Endothelial cell of umbilical vein (primary cell): Measurements from ENCODE around the gene THAP9. TPM values are rescaled to one million over a fixed set of nuclear protein-coding genes. Genes with fewer than 3 reads are reported as not detected.
A peak's percentile ranks its signal among the peaks of the same experiment; 100 is the strongest.
"Not testable (repeated sequence)": the region's sequence is repeated elsewhere in the genome, so short reads cannot be mapped to it uniquely, and the experiment has no call there.

ENCODE experiments used
- BruUV-seq: library from RNA; stranded (reverse); fragments of 400-500 nt; replicated peaks from 2 replicates; lab custom pipeline; 2021; lab: Mats Ljungman, UMichigan
- CTCF ChIA-PET: fragments of 300-600, 350-600 bp; sonication (Branson Sonifier 250); formaldehyde crosslinking; loops from one replicate; lab custom pipeline; 2021; ENCODE audit warnings: antibody characterized with exemption, inconsistent platforms; lab: Charles Lee
- POLR2A ChIA-PET: fragments of 300-600, 350-600 bp; sonication (Branson Sonifier 250); formaldehyde crosslinking; loops from one replicate; lab custom pipeline; 2021; ENCODE audit warnings: antibody characterized with exemption, inconsistent platforms; lab: Charles Lee
- DNase-seq: peaks from one replicate; pipeline ENCODE4 v3.0.0-alpha.2; 2011; ENCODE audit warnings: low read depth, low spot score
- FAIRE-seq: peaks from 2 replicates; lab custom pipeline; 2011; peaks lifted over from hg19 to GRCh38; lab: Jason Lieb, UNC
- H2AFZ ChIP-seq: 2 replicates; pipeline ENCODE4 v1.6.0; 2012; ENCODE audit warnings: low read depth, low read length, control low read depth, inconsistent platforms
- H3K27ac ChIP-seq: 2 replicates; pipeline ENCODE4 v1.5.1; 2011; ENCODE audit warnings: low read depth, mild to moderate bottlenecking, control low read depth, low read length, moderate library complexity; ENCODE audit not compliant: insufficient read depth
- H3K27me3 ChIP-seq, 2 experiments: 2 replicates each; pipeline versions ENCODE4 v1.6.0 to v1.6.1; 2011; ENCODE audit warnings: low read length in 2 of 2, mixed read lengths in 1 of 2; ENCODE audit not compliant: control insufficient read depth in 2 of 2, insufficient read depth in 2 of 2
- H3K36me3 ChIP-seq, 2 experiments: 2 replicates in 1 of 2; 3 replicates in 1 of 2; pipeline ENCODE4 v1.5.1; 2011; ENCODE audit warnings: low read length in 2 of 2, mild to moderate bottlenecking in 1 of 2, moderate library complexity in 1 of 2; ENCODE audit not compliant: control insufficient read depth in 2 of 2, insufficient read depth in 2 of 2; ENCODE audit errors: extremely low read depth in 1 of 2
- H3K4me1 ChIP-seq: 3 replicates; pipeline ENCODE4 v1.5.1; 2011; ENCODE audit warnings: mild to moderate bottlenecking, low read length; ENCODE audit not compliant: control insufficient read depth, insufficient read depth; ENCODE audit errors: extremely low read depth
- H3K4me2 ChIP-seq: 2 replicates; pipeline ENCODE4 v1.6.1; 2011; ENCODE audit warnings: low read length, control low read depth, mixed read lengths; ENCODE audit not compliant: insufficient read depth
- H3K4me3 ChIP-seq, 3 experiments: fragments of 200-600 bp in 1 of 3; sonication (generic), shearing (Covaris generic) in 1 of 3; replicated peaks in 1 of 3; 2 replicates each; pipeline ENCODE4 v1.5.1; 2011 to 2016; ENCODE audit warnings: control low read depth in 3 of 3, low read length in 3 of 3, mild to moderate bottlenecking in 2 of 3, inconsistent platforms in 1 of 3, low read depth in 1 of 3, moderate library complexity in 1 of 3; ENCODE audit not compliant: insufficient read depth in 1 of 3
- H3K79me2 ChIP-seq: 2 replicates; pipeline ENCODE4 v1.6.0; 2012; ENCODE audit warnings: low read length, inconsistent platforms; ENCODE audit not compliant: control insufficient read depth, insufficient read depth
- H3K9ac ChIP-seq: replicated peaks from 2 replicates; pipeline ENCODE3; 2011; ENCODE audit warnings: low read length, control low read depth; ENCODE audit not compliant: insufficient read depth; ENCODE audit errors: extremely low read depth
- H3K9me1 ChIP-seq: replicated peaks from 3 replicates; pipeline ENCODE4 v1.6.0; 2011; ENCODE audit warnings: mild to moderate bottlenecking, low read length; ENCODE audit not compliant: control insufficient read depth, insufficient read depth; ENCODE audit errors: extremely low read depth
- H3K9me3 ChIP-seq: replicated peaks from 2 replicates; pipeline ENCODE4 v1.5.1; 2012; ENCODE audit warnings: low read length, inconsistent platforms; ENCODE audit not compliant: control insufficient read depth, insufficient read depth
- H4K20me1 ChIP-seq: replicated peaks from 2 replicates; pipeline ENCODE3; 2011; ENCODE audit warnings: mild to moderate bottlenecking, low read length; ENCODE audit not compliant: control insufficient read depth, insufficient read depth; ENCODE audit errors: extremely low read depth
- FOS ChIP-seq: IDR thresholded peaks from 2 replicates; pipeline ENCODE4 v1.6.1; 2011; ENCODE audit warnings: mild to moderate bottlenecking, low read length, moderate library complexity, borderline replicate concordance; ENCODE audit not compliant: insufficient read depth
- JUN ChIP-seq: IDR thresholded peaks from 2 replicates; pipeline ENCODE4 v1.6.1; 2011; ENCODE audit warnings: borderline replicate concordance, low read depth; ENCODE audit not compliant: insufficient read length, insufficient read depth
- dilution Hi-C: fragments of 300-500 bp; cut with MboI; formaldehyde crosslinking; loops from one replicate; pipeline ENCODE4 v1.15.0; 2019; ENCODE audit warnings: low sequenced_read_pairs; ENCODE audit not compliant: extremely low pct_ligation_motif_present
- intact Hi-C: fragments of 100-400 bp; cut with micrococcal nuclease; formaldehyde crosslinking; loops from one replicate; pipeline ENCODE4 v1.10.0; 2022
- polyA plus RNA-seq, 4 experiments: library from polyadenylated mRNA; depleted of rRNA in 3 of 4; stranded (reverse) in 3 of 4; unstranded in 1 of 4; fragments of >200 nt; gene quantifications; 2 replicates each; pipeline versions ENCODE4 v1.2.1 to v1.2.3, GENCODE V29; 2011 to 2012; ENCODE audit warnings: missing spikeins in 1 of 4
- total RNA-seq: library from RNA; stranded (reverse); gene quantifications from 2 replicates; pipeline ENCODE4 v1.2.3, GENCODE V29; 2021

THAP9 gene
- total and polyA plus RNA-seq, 2 donors (not counting 3 experiments of a cell fraction or from before 2014, with no cell fraction given) = 0.86 to 1.7 TPM

DNA sequence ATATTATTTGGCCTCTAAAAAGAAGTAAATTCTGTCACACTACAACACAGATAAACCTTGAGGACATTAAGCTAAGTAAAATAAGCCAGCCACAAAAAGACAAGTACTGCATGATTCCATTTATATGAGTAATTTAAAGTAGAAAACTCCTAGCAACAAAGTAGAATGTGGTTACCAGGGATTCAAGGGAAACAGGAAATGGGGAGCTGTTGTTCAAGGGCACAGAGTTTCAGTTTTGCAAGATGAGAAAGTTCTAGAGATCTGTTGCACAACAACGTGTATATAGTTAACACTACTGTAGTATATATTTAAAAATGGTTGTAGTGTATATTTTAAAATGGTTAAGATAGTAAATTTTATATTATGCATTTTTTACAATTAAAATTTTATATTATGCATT, 34.9 kb upstream of the THAP9 start:
- FAIRE-seq (no peak), DNase-seq (peak; percentile 90)
- intact Hi-C loops (no loop called here), dilution Hi-C loops (no loop called here)
- ChIA-PET POLR2A (no interaction called here), CTCF (interaction anchor here (0.7 to 1.7 kb wide), 9 partner anchors 10 to 417 kb away, joined by 3 to 11 read pairs (median 4); partner anchors contain the start of gene COPS4)
- no peak overlapping the region for H2AFZ ChIP-seq
- TF ChIP-seq FOS = peak; percentile 11
- TF ChIP-seq JUN = no peak
- no peaks in the 10 kb centered on the region for H3K9me3 ChIP-seq
- H4K20me1 ChIP-seq = peaks cover 7% of the 10 kb centered on the region
- peaks cover 29% of the 10 kb centered on the region for H3K79me2 ChIP-seq
- peak overlapping the region; percentile 47 for H3K4me2 ChIP-seq
- H3K4me3 ChIP-seq = no peak overlapping the region
- H3K27ac ChIP-seq = peak overlapping the region; percentile 51
- peaks cover 20 to 40% of the 10 kb centered on the region in 2 experiments for H3K36me3 ChIP-seq
- H3K27me3 ChIP-seq = no peaks in the 10 kb centered on the region
- peaks cover 20% of the 10 kb centered on the region for H3K4me1 ChIP-seq
- no TSS peak for BruUV-seq
- H3K9me1 ChIP-seq = no peaks in the 10 kb centered on the region
- H3K9ac ChIP-seq = peak overlapping the region; percentile 19

DNA sequence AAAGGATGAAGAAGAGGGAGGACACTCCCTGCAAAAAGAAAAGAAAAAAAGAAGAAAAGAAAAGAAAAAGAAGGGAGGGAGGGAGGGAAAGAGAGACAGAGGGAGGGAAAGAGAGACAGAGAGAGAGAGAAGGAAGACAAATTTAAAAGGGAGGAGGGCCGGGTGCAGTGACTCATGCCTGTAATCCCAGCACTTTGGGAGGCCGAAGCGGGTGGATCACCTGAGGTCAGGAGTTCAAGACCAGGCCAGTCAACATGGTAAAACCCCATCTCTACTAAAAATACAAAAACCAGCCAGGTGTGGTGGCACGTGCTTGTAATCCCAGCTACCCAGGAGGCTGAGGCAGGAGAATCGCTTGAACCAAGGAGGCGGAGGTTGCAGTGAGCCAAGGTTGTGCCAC, 34.5 kb upstream of the THAP9 start:
- peaks cover 24 to 43% of the 10 kb centered on the region in 2 experiments for H3K36me3 ChIP-seq
- H3K27me3 ChIP-seq, dilution Hi-C loops, BruUV-seq, H4K20me1 ChIP-seq, H3K4me3 ChIP-seq, FAIRE-seq, H3K9me3 ChIP-seq, H2AFZ ChIP-seq, intact Hi-C loops, H3K9ac ChIP-seq, POLR2A ChIA-PET, H3K9me1 ChIP-seq, DNase-seq: not testable (repeated sequence)
- H3K4me2 ChIP-seq = peak overlapping the region; percentile 47
- H3K4me1 ChIP-seq = peaks cover 20% of the 10 kb centered on the region
- CTCF ChIA-PET = interaction anchor here (0.7 to 1.7 kb wide), 8 partner anchors 10 to 417 kb away, joined by 3 to 11 read pairs (median 4); partner anchors contain the start of gene COPS4
- H3K79me2 ChIP-seq = peaks cover 32% of the 10 kb centered on the region
- H3K27ac ChIP-seq = peak overlapping the region; percentile 51
